Transverse colon (tissue), 4 donors: ENCODE data around the gene ARSI. TPM values are rescaled to one million over a fixed set of nuclear protein-coding genes. Genes with fewer than 3 reads are reported as not detected.

ENCODE experiments used
- DNase-seq: peaks from one replicate; pipeline ENCODE4 v3.0.0-alpha.2; 2019
- H3K27ac ChIP-seq, 4 donors: fragments of 200-600 bp; sonication (generic); 2 replicates each; pipeline ENCODE4 v1.5.1; 2016 to 2018; ENCODE audit warnings: inconsistent platforms in 4 of 4
- H3K27me3 ChIP-seq: fragments of 200-600 bp; sonication (generic); 2 replicates; pipeline ENCODE4 v1.5.1; 2017; ENCODE audit warnings: inconsistent platforms
- H3K36me3 ChIP-seq, 4 donors: fragments of 200-600 bp; sonication (generic); 2 replicates each; pipeline ENCODE4 v1.5.1; 2017 to 2019; ENCODE audit warnings: inconsistent platforms in 4 of 4
- H3K4me1 ChIP-seq, 4 donors: fragments of 200-600 bp; sonication (generic); 2 replicates each; pipeline ENCODE4 v1.5.1; 2017 to 2020; ENCODE audit warnings: inconsistent platforms in 4 of 4
- H3K4me3 ChIP-seq, 4 donors: fragments of 200-600 bp; sonication (generic); 1 replicate in 1 of 4; 2 replicates in 3 of 4; pipeline versions ENCODE4 v1.5.1 to v1.6.1; 2017 to 2019; ENCODE audit warnings: inconsistent platforms in 4 of 4
- H3K9me3 ChIP-seq, 2 donors: fragments of 200-600 bp; sonication (generic); 2 replicates each; pipeline ENCODE4 v1.5.1; 2017 to 2019; ENCODE audit warnings: inconsistent platforms in 2 of 2
- CTCF ChIP-seq, 5 experiments: fragments of 200-600 bp in 3 of 5; fragments of 450-650 bp in 2 of 5; sonication (generic) in 3 of 5; IDR thresholded peaks; 1 replicate in 2 of 5; 2 replicates in 3 of 5; pipeline ENCODE4 v1.5.1; 2016 to 2017; ENCODE audit warnings: antibody characterized with exemption in 5 of 5, inconsistent platforms in 3 of 5, mild to moderate bottlenecking in 2 of 5, moderate library complexity in 1 of 5
- EP300 ChIP-seq: sonication (generic); formaldehyde crosslinking; IDR thresholded peaks from one replicate; pipeline ENCODE4 v1.6.1; 2017; ENCODE audit warnings: antibody characterized with exemption, low read depth
- POLR2A ChIP-seq: fragments of 450-650 bp; IDR thresholded peaks from one replicate; pipeline ENCODE4 v1.6.1; 2016; ENCODE audit warnings: antibody characterized with exemption, mild to moderate bottlenecking, moderate library complexity
- POLR2AphosphoS5 ChIP-seq, 3 donors: sonication (generic); formaldehyde crosslinking; IDR thresholded peaks; one replicate each; pipeline ENCODE4 v1.6.1; 2016; ENCODE audit warnings: antibody characterized with exemption in 3 of 3
- WGBS, 2 donors: methylation state at CpG; one replicate each; pipeline ENCODE4 v1.1.5; 2018; ENCODE audit warnings: low coverage in 1 of 2; 5-methylcytosine and 5-hydroxymethylcytosine counted together
- in situ Hi-C, 4 donors: fragments of 200-750 bp; cut with MboI; loops; one replicate each; pipeline versions ENCODE4 v1.15.0 to v1.15.1; 2017; ENCODE audit warnings: low sequenced_read_pairs in 3 of 4, low pct_ligation_motif_present in 1 of 4, low pct_unique_long_range_greater_than_20kb in 1 of 4
- intact Hi-C: fragments of 100-400 bp; cut with DNase I; formaldehyde crosslinking; loops from one replicate; pipeline ENCODE4 v1.15.1; 2023; ENCODE audit warnings: low total_unique reads
- total RNA-seq, 4 donors: library from RNA; depleted of rRNA; stranded (reverse); fragments of >200 nt; gene quantifications; one replicate each; pipeline ENCODE4 v1.1.0, GENCODE V29; 2016

ARSI gene
- total RNA-seq, 4 donors from 2014 or later = 0.48 to 1.6 TPM; not detected in 2

- no peak overlapping the region for H3K4me3 ChIP-seq
- intact Hi-C loops = no loop called here
- H3K9me3 ChIP-seq = no peaks in the 10 kb centered on the region
- 79 to 81% methylated on average over 4 to 6 of the region's 6 CpGs for WGBS, 2 donors
- H3K4me1 ChIP-seq = no peaks in the 10 kb centered on the region
- DNase-seq = no peak
- H3K27me3 ChIP-seq = no peaks in the 10 kb centered on the region
- in situ Hi-C loops = no loop called here
- no peak for TF ChIP-seq CTCF (IDR thresholded peaks at IDR 0.05)
- no peak for TF ChIP-seq POLR2A
- TF ChIP-seq POLR2AphosphoS5 (IDR thresholded peaks at IDR 0.05) = no peak
- no peak for TF ChIP-seq EP300
- no peak overlapping the region for H3K27ac ChIP-seq
- no peaks in the 10 kb centered on the region for H3K36me3 ChIP-seq
These were observed 11.4 kb upstream of the ARSI start for GRCh38 chr5:150313921-150314716.

GRCh38 chr5:150313501-150313900 lies 10.8 kb upstream of the ARSI start:
- intact Hi-C loops (no loop called here), in situ Hi-C loops (no loop called here)
- no peaks in the 10 kb centered on the region for H3K9me3 ChIP-seq
- no peaks in the 10 kb centered on the region for H3K4me1 ChIP-seq
- H3K27me3 ChIP-seq = no peaks in the 10 kb centered on the region
- no peak for TF ChIP-seq CTCF (IDR thresholded peaks at IDR 0.05)
- TF ChIP-seq POLR2AphosphoS5 (IDR thresholded peaks at IDR 0.05) = no peak
- TF ChIP-seq POLR2A = no peak
- no peak for TF ChIP-seq EP300
- 81 to 88% methylated on average over 5 to 6 of the region's 6 CpGs for WGBS, 2 donors
- H3K27ac ChIP-seq = no peak overlapping the region
- no peaks in the 10 kb centered on the region for H3K36me3 ChIP-seq
- no peak overlapping the region for H3K4me3 ChIP-seq
- no peak for DNase-seq

GRCh38 chr5:150312518-150312917 lies 9.8 kb upstream of the ARSI start:
- no peak overlapping the region for H3K27ac ChIP-seq
- intact Hi-C loops (no loop called here), in situ Hi-C loops (no loop called here)
- no peaks in the 10 kb centered on the region for H3K36me3 ChIP-seq
- TF ChIP-seq CTCF (IDR thresholded peaks at IDR 0.05) (no peak), EP300 (no peak), POLR2A (no peak), POLR2AphosphoS5 (IDR thresholded peaks at IDR 0.05) (no peak)
- H3K4me3 ChIP-seq = no peak overlapping the region
- H3K4me1 ChIP-seq = no peaks in the 10 kb centered on the region
- no peaks in the 10 kb centered on the region for H3K27me3 ChIP-seq
- 90 to 91% methylated on average over 6 of the region's 6 CpGs for WGBS, 2 donors
- no peaks in the 10 kb centered on the region for H3K9me3 ChIP-seq
- no peak for DNase-seq

GRCh38 chr5:150311015-150311692 lies 8.4 kb upstream of the ARSI start:
- 73 to 83% methylated on average over 2 to 7 of the region's 7 CpGs for WGBS, 2 donors
- H3K27ac ChIP-seq = no peak overlapping the region
- H3K36me3 ChIP-seq = no peaks in the 10 kb centered on the region
- no peaks in the 10 kb centered on the region for H3K4me1 ChIP-seq
- intact Hi-C loops = no loop called here
- no peak for TF ChIP-seq POLR2AphosphoS5 (IDR thresholded peaks at IDR 0.05)
- no peak for TF ChIP-seq CTCF (IDR thresholded peaks at IDR 0.05)
- no peak for TF ChIP-seq POLR2A
- TF ChIP-seq EP300 = no peak
- no peaks in the 10 kb centered on the region for H3K9me3 ChIP-seq
- in situ Hi-C loops = no loop called here
- no peaks in the 10 kb centered on the region for H3K27me3 ChIP-seq
- no peak overlapping the region for H3K4me3 ChIP-seq
- DNase-seq = no peak
